ENCODE measurements around the gene TMPRSS11D. TPM values are rescaled to one million over a fixed set of nuclear protein-coding genes. Genes with fewer than 3 reads are reported as not detected.
A peak's percentile ranks its signal among the peaks of the same experiment; 100 is the strongest.

TMPRSS11D gene
- total and polyA plus RNA-seq, 2 donors (not counting 3 experiments of a cell fraction or from before 2014, with no cell fraction given): 0.03 TPM; not detected in 1

GRCh38 chr4:67909905-67910584 is 26.2 kb upstream of the TMPRSS11D start:
- H3K79me2 ChIP-seq (ENCODE audit: control insufficient read depth, insufficient read depth, low read length): no peaks in the 10 kb centered on the region
- H3K9me3 ChIP-seq (replicated peaks; ENCODE audit: control insufficient read depth, insufficient read depth, low read length): no peaks in the 10 kb centered on the region
- no peaks in the 10 kb centered on the region for H4K20me1 ChIP-seq (replicated peaks; ENCODE audit: control insufficient read depth, extremely low read depth, insufficient read depth, low read length)
- H3K4me3 ChIP-seq (replicated peaks in 1 of 3; ENCODE audit: insufficient read depth in 1 of 3, low read depth in 1 of 3, low read length in 3 of 3): no peak overlapping the region
- no peak overlapping the region for H3K9ac ChIP-seq (replicated peaks; ENCODE audit: extremely low read depth, insufficient read depth, low read length)
- TF ChIP-seq POLR2AphosphoS5 (IDR thresholded peaks at IDR 0.05; ENCODE audit: insufficient read depth, low read depth, low read length) (no peak), FOS (IDR thresholded peaks at IDR 0.05; ENCODE audit: borderline replicate concordance, insufficient read depth, low read length) (no peak), CTCF (IDR thresholded peaks at IDR 0.05; ENCODE audit: extremely low read depth in 1 of 2, insufficient read depth in 1 of 2, low read depth in 1 of 2, low read length in 2 of 2) (peak; percentile 30 to 37), MAX (IDR thresholded peaks at IDR 0.05; ENCODE audit: insufficient read depth, insufficient read length) (no peak), MYC (IDR thresholded peaks at IDR 0.05; ENCODE audit: low read depth, low read length) (no peak), POLR2A (IDR thresholded peaks at IDR 0.05; ENCODE audit: low read depth, low read length) (no peak)
- no peaks in the 10 kb centered on the region for H3K4me1 ChIP-seq (ENCODE audit: control insufficient read depth, extremely low read depth, insufficient read depth, low read length)
- FAIRE-seq (no peak), DNase-seq (ENCODE audit: low read depth, low spot score) (peak; percentile 34)
- CTCF ChIA-PET: interaction anchor here (0.7 to 3.0 kb wide), 19 partner anchors 8 to 364 kb away, joined by 3 to 52 read pairs (median 4); partner anchors contain the start of gene TMPRSS11D
- H3K9me1 ChIP-seq (replicated peaks; ENCODE audit: control insufficient read depth, extremely low read depth, insufficient read depth, low read length): no peaks in the 10 kb centered on the region
- dilution Hi-C loops (cut with MboI; ENCODE audit: extremely low pct_ligation_motif_present, low sequenced_read_pairs): no loop called here
- H3K36me3 ChIP-seq (ENCODE audit: control insufficient read depth in 2 of 2, extremely low read depth in 1 of 2, insufficient read depth in 2 of 2, low read length in 2 of 2): no peaks in the 10 kb centered on the region
- BruUV-seq (replicated peaks): no TSS peak
- no peak overlapping the region for H2AFZ ChIP-seq (ENCODE audit: low read depth, low read length)
- no peak overlapping the region for H3K27ac ChIP-seq (ENCODE audit: insufficient read depth, low read depth, low read length)
- H3K4me2 ChIP-seq (ENCODE audit: insufficient read depth, low read length): no peak overlapping the region
- POLR2A ChIA-PET: no interaction called here
- H3K27me3 ChIP-seq (ENCODE audit: control insufficient read depth in 2 of 2, insufficient read depth in 2 of 2, low read length in 2 of 2): peaks cover 1 to 6% of the 10 kb centered on the region in 2 experiments
- intact Hi-C loops (cut with micrococcal nuclease): loop anchor here (1.0 to 2.0 kb wide), 4 partner anchors 24 to 361 kb away; no protein-coding TSS in a partner anchor

All from endothelial cell of umbilical vein (primary cell).